HEK293T (cell line): Measurements from ENCODE around the gene RPP30.

ENCODE experiments used
- ARNT ChIP-seq: fragments of 450-650 bp; IDR thresholded peaks from 2 replicates; pipeline ENCODE4 v1.6.1; 2017; ENCODE audit warnings: mild to moderate bottlenecking
- BHLHE40 ChIP-seq: fragments of 450-650 bp; IDR thresholded peaks from 2 replicates; pipeline ENCODE4 v1.6.1; 2016; ENCODE audit warnings: mild to moderate bottlenecking, moderate library complexity, borderline replicate concordance
- ELF4 ChIP-seq: fragments of 450-650 bp; IDR thresholded peaks from 2 replicates; pipeline ENCODE4 v1.6.1; 2017; ENCODE audit warnings: antibody characterized with exemption
- FOXA1 ChIP-seq: fragments of 450-650 bp; IDR thresholded peaks from 2 replicates; pipeline ENCODE4 v1.6.1; 2016; ENCODE audit warnings: mild to moderate bottlenecking
- FOXK2 ChIP-seq: fragments of 450-650 bp; IDR thresholded peaks from 2 replicates; pipeline ENCODE4 v1.6.1; 2016; ENCODE audit warnings: mild to moderate bottlenecking
- FOXM1 ChIP-seq: fragments of 450-650 bp; IDR thresholded peaks from 2 replicates; pipeline ENCODE4 v1.6.1; 2017; ENCODE audit warnings: mild to moderate bottlenecking, borderline replicate concordance
- L3MBTL2 ChIP-seq: fragments of 450-650 bp; conservative IDR thresholded peaks from 2 replicates; pipeline ENCODE4 v1.6.1; 2016; ENCODE audit warnings: mild to moderate bottlenecking
- LEF1 ChIP-seq: fragments of 450-650 bp; IDR thresholded peaks from 2 replicates; pipeline ENCODE4 v1.6.1; 2017; ENCODE audit warnings: mild to moderate bottlenecking, borderline replicate concordance
- NFRKB ChIP-seq: fragments of 450-650 bp; IDR thresholded peaks from 2 replicates; pipeline ENCODE4 v1.6.1; 2016; ENCODE audit warnings: mild to moderate bottlenecking, moderate library complexity
- PKNOX1 ChIP-seq: fragments of 450-650 bp; IDR thresholded peaks from 2 replicates; pipeline ENCODE4 v1.6.1; 2016
- SP1 ChIP-seq: fragments of 450-650 bp; IDR thresholded peaks from 2 replicates; pipeline ENCODE4 v1.6.1; 2017
- SUZ12 ChIP-seq: fragments of 450-650 bp; IDR thresholded peaks from 2 replicates; pipeline ENCODE4 v1.6.1; 2016; ENCODE audit warnings: mild to moderate bottlenecking
- TARDBP ChIP-seq: fragments of 450-650 bp; IDR thresholded peaks from 2 replicates; pipeline ENCODE4 v1.6.1; 2016
- ZNF384 ChIP-seq: fragments of 450-650 bp; IDR thresholded peaks from 2 replicates; pipeline ENCODE4 v1.6.1; 2016

GRCh38 chr10:90917238-90917967 is 45.6 kb downstream of the RPP30 start:
- TF ChIP-seq FOXM1: no peak
- no peak for TF ChIP-seq NFRKB
- no peak for TF ChIP-seq BHLHE40
- TF ChIP-seq SP1: no peak
- no peak for TF ChIP-seq ELF4
- no peak for TF ChIP-seq FOXK2
- TF ChIP-seq ZNF384: no peak
- no peak for TF ChIP-seq TARDBP
- no peak for TF ChIP-seq L3MBTL2
- no peak for TF ChIP-seq SUZ12
- TF ChIP-seq ARNT: no peak
- TF ChIP-seq LEF1: no peak
- TF ChIP-seq FOXA1: no peak
- TF ChIP-seq PKNOX1: no peak
